HepG2 (cell line): ENCODE results near the gene C4orf54. TPM values are rescaled to one million over a fixed set of nuclear protein-coding genes. Genes with fewer than 3 reads are reported as not detected.

ENCODE experiments used
- ATAC-seq: fragments of 200-7000 bp; cut with Tn5 transposase; 3 replicates; pipeline ENCODE4 v1.9.1; 2020; ENCODE audit warnings: mild to moderate bottlenecking, moderate library complexity
- BruUV-seq: library from RNA; stranded (reverse); fragments of 400-500 nt; replicated peaks from 2 replicates; lab custom pipeline; 2021; lab: Mats Ljungman, UMichigan
- CTCF ChIA-PET: fragments of 300-600 bp; formaldehyde crosslinking; extraction: SDS; loops from one replicate; lab custom pipeline; 2021; ENCODE audit warnings: low total read pairs, inconsistent platforms, low intra/inter-chr PET ratio; lab: Yijun Ruan, JAX
- POLR2A ChIA-PET: fragments of 350-600 bp; sonication (Branson Sonifier 250); formaldehyde crosslinking; loops from one replicate; lab custom pipeline; 2020; ENCODE audit warnings: antibody characterized with exemption, inconsistent platforms; lab: Yijun Ruan, JAX
- DNase-seq: peaks from one replicate; pipeline ENCODE4 v3.0.0-alpha.2; 2015; ENCODE audit warnings: low spot score
- FAIRE-seq: peaks from 3 replicates; lab custom pipeline; 2011; peaks lifted over from hg19 to GRCh38; lab: Jason Lieb, UNC
- H2AFZ ChIP-seq: one replicate; pipeline ENCODE4 v1.6.1; 2011; ENCODE audit warnings: low read length, inconsistent platforms
- H3K27ac ChIP-seq: fragments of 300-600 bp; 3 replicates; pipeline ENCODE4 v1.8.0; 2011; ENCODE audit warnings: mixed run types, mild to moderate bottlenecking, mixed read lengths, low read length, inconsistent platforms; ENCODE audit not compliant: insufficient read depth; ENCODE audit errors: extremely low read length
- H3K27me3 ChIP-seq, 2 experiments: fragments of 200-600 bp in 1 of 2; 2 replicates in 1 of 2; 3 replicates in 1 of 2; pipeline versions ENCODE4 v1.6.0 to v1.8.0; 2011; ENCODE audit warnings: low read length in 2 of 2, mild to moderate bottlenecking in 2 of 2, moderate library complexity in 2 of 2, inconsistent platforms in 1 of 2; ENCODE audit not compliant: insufficient read depth in 2 of 2, control insufficient read depth in 1 of 2
- H3K36me3 ChIP-seq, 2 experiments: fragments of 200-600 bp in 1 of 2; replicated peaks in 1 of 2; 2 replicates in 1 of 2; 3 replicates in 1 of 2; pipeline versions ENCODE4 v1.5.1 to v1.8.0; 2011; ENCODE audit warnings: low read length in 2 of 2, inconsistent platforms in 1 of 2; ENCODE audit not compliant: insufficient read depth in 2 of 2, control insufficient read depth in 1 of 2
- H3K4me1 ChIP-seq: 2 replicates; pipeline ENCODE4 v1.5.1; 2012; ENCODE audit warnings: low read length, inconsistent platforms; ENCODE audit not compliant: insufficient read depth
- H3K4me2 ChIP-seq: 2 replicates; pipeline ENCODE4 v1.6.0; 2011; ENCODE audit warnings: low read depth, low read length, inconsistent platforms
- H3K4me3 ChIP-seq, 3 experiments: fragments of 200-600 bp in 1 of 3; sonication (generic), shearing (Covaris generic) in 1 of 3; replicated peaks in 1 of 3; 2 replicates each; pipeline ENCODE4 v1.5.1; 2011 to 2016; ENCODE audit warnings: low read length in 3 of 3, inconsistent platforms in 2 of 3, low read depth in 2 of 3, mild to moderate bottlenecking in 2 of 3, control low read depth in 1 of 3, mixed read lengths in 1 of 3; ENCODE audit not compliant: insufficient read depth in 1 of 3
- H3K79me2 ChIP-seq: one replicate; pipeline ENCODE4 v1.6.1; 2011; ENCODE audit warnings: low read length, inconsistent platforms; ENCODE audit not compliant: insufficient read depth
- H3K9ac ChIP-seq: 2 replicates; pipeline ENCODE4 v1.6.0; 2011; ENCODE audit warnings: mild to moderate bottlenecking, low read depth, low read length, inconsistent platforms; ENCODE audit not compliant: insufficient read depth
- H3K9me3 ChIP-seq: 2 replicates; pipeline ENCODE4 v1.5.1; 2012; ENCODE audit warnings: mild to moderate bottlenecking, low read length
- H4K20me1 ChIP-seq: 2 replicates; pipeline ENCODE4 v1.6.0; 2011; ENCODE audit warnings: inconsistent platforms, mild to moderate bottlenecking, low read length, moderate library complexity; ENCODE audit not compliant: insufficient read depth
- EEA1 ChIP-seq: sonication (generic); formaldehyde crosslinking; IDR thresholded peaks from 2 replicates; pipeline ENCODE4 v1.5.1; 2020; ENCODE audit warnings: mild to moderate bottlenecking, missing genetic modification reagents, borderline replicate concordance
- HDAC6 ChIP-seq: fragments of 200-600 bp; sonication (generic); IDR thresholded peaks from 2 replicates; pipeline ENCODE4 v1.7.0; 2017; ENCODE audit warnings: mild to moderate bottlenecking, antibody characterized with exemption, low read length, low read depth
- HMG20B ChIP-seq: conservative IDR thresholded peaks from 2 replicates; pipeline ENCODE4 v1.6.1; 2016; ENCODE audit warnings: missing genetic modification reagents, missing compliant biosample characterization
- HNRNPH1 ChIP-seq: fragments of 200-400 bp; formaldehyde crosslinking; optimal IDR thresholded peaks from 2 replicates; pipeline ENCODE3; 2017; ENCODE audit warnings: mild to moderate bottlenecking, low read depth, low read length
- MAFK ChIP-seq, 2 experiments: IDR thresholded peaks in 1 of 2; conservative IDR thresholded peaks in 1 of 2; 2 replicates each; pipeline ENCODE4 v1.6.1; 2011; ENCODE audit warnings: improper control_type of control experiment in 2 of 2, low read length in 2 of 2
- PCBP2 ChIP-seq: fragments of 200-400 bp; formaldehyde crosslinking; optimal IDR thresholded peaks from 2 replicates; pipeline ENCODE3; 2018; ENCODE audit warnings: low read length, low read depth; ENCODE audit not compliant: poor library complexity, severe bottlenecking
- RBM22 ChIP-seq: fragments of 200-400 bp; formaldehyde crosslinking; optimal IDR thresholded peaks from 2 replicates; pipeline ENCODE3; 2017; ENCODE audit warnings: mild to moderate bottlenecking, low read length, moderate library complexity
- in situ Hi-C: cut with HindIII; loops from 2 replicates; pipeline ENCODE4 v1.10.0; 2017; ENCODE audit warnings: low pct_unique_long_range_greater_than_20kb; ENCODE audit not compliant: extremely low pct_ligation_motif_present
- intact Hi-C: fragments of 100-400 bp; cut with micrococcal nuclease; formaldehyde crosslinking; loops from one replicate; pipeline ENCODE4 v1.10.0; 2022; ENCODE audit not compliant: unreplicated experiment
- polyA plus RNA-seq, 8 experiments: library from polyadenylated mRNA; depleted of rRNA in 3 of 8; stranded (reverse) in 7 of 8; unstranded in 1 of 8; fragments of >200 nt; fragmentation: Illumina TruSeq in 4 of 8; extraction: Trizol in 4 of 8; gene quantifications; 2 replicates each; pipeline versions ENCODE4 v1.2.1 to v1.2.3, GENCODE V29; 2011 to 2016; ENCODE audit warnings: low read depth in 4 of 8, missing spikeins in 1 of 8, mixed read lengths in 1 of 8; ENCODE audit not compliant: insufficient read depth in 1 of 8
- total RNA-seq, 5 experiments: library from RNA; depleted of rRNA; stranded (reverse); fragments of >200 nt; fragmentation: Illumina TruSeq; extraction: Trizol; gene quantifications; 2 replicates each; pipeline ENCODE4 v1.2.3, GENCODE V29; 2016; ENCODE audit warnings: low read depth in 1 of 5
- TF ChIP-seq, protein P1 (sequence below): sonication (generic); formaldehyde crosslinking; conservative IDR thresholded peaks from 2 replicates; pipeline ENCODE4 v1.8.0; 2022; ENCODE audit warnings: low read depth, missing genetic modification reagents

C4orf54 gene
- total and polyA plus RNA-seq, 2 of the 13 experiments (the other 11 are each of a cell fraction or from before 2014, with no cell fraction given) = not detected

GRCh38 chr4:99629962-99630554, 27.6 kb downstream of the C4orf54 start:
- TF ChIP-seq, protein P1, sequence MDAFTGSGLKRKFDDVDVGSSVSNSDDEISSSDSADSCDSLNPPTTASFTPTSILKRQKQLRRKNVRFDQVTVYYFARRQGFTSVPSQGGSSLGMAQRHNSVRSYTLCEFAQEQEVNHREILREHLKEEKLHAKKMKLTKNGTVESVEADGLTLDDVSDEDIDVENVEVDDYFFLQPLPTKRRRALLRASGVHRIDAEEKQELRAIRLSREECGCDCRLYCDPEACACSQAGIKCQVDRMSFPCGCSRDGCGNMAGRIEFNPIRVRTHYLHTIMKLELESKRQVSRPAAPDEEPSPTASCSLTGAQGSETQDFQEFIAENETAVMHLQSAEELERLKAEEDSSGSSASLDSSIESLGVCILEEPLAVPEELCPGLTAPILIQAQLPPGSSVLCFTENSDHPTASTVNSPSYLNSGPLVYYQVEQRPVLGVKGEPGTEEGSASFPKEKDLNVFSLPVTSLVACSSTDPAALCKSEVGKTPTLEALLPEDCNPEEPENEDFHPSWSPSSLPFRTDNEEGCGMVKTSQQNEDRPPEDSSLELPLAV = no peak
- TF ChIP-seq EEA1 = no peak
- no peak for TF ChIP-seq HNRNPH1
- no peak for TF ChIP-seq MAFK (conservative IDR thresholded peaks at IDR 0.05 in 1 of 2, IDR thresholded peaks at IDR 0.05 in 1 of 2; ENCODE audit: low read length in 2 of 2)
- TF ChIP-seq RBM22 = no peak
- no peak for TF ChIP-seq HDAC6
- no peak for TF ChIP-seq PCBP2
- no peak for TF ChIP-seq HMG20B (CRISPR knock-in tag)
- Histone ChIP-seq H3K27me3 (no peaks in the 10 kb centered on the region; a peak in 1 of 5 replicates), H3K9me3 (no peaks in the 10 kb centered on the region), H3K27ac (no peak overlapping the region), H3K9ac (no peak overlapping the region), H3K4me1 (no peaks in the 10 kb centered on the region), H3K4me2 (no peak overlapping the region), H3K36me3 (no peaks in the 10 kb centered on the region), H2AFZ (no peak overlapping the region), H3K4me3 (no peak overlapping the region), H4K20me1 (no peaks in the 10 kb centered on the region), H3K79me2 (no peaks in the 10 kb centered on the region)
- ATAC-seq (no peak), FAIRE-seq (no peak), DNase-seq (no peak)
- CTCF ChIA-PET = no interaction called here
- in situ Hi-C loops (no loop called here), intact Hi-C loops (no loop called here)
- BruUV-seq = no TSS peak
- POLR2A ChIA-PET = no interaction called here
